Measurements from ENCODE around the gene MRPS12. TPM values are rescaled to one million over a fixed set of nuclear protein-coding genes. Genes with fewer than 3 reads are reported as not detected.
A peak's percentile ranks its signal among the peaks of the same experiment; 100 is the strongest.

Gene MRPS12
- total RNA-seq, 2 experiments from 2014 or later = 114 to 124 TPM

GRCh38 chr19:38904581-38905539, 25.9 kb upstream of the MRPS12 start:
- H3K4me1 Mint-ChIP-seq = peaks cover 18% of the 10 kb centered on the region

GRCh38 chr19:38905620-38906019, 25.1 kb upstream of the MRPS12 start:
- H3K27ac Mint-ChIP-seq = no peak overlapping the region
- peaks cover 53% of the 10 kb centered on the region for H3K36me3 Mint-ChIP-seq
- DNase-seq = no peak
- no peaks in the 10 kb centered on the region for H3K27me3 Mint-ChIP-seq
- peaks cover 5% of the 10 kb centered on the region for H3K9me3 Mint-ChIP-seq
- no peak overlapping the region for H3K4me3 Mint-ChIP-seq
- peaks cover 18% of the 10 kb centered on the region for H3K4me1 Mint-ChIP-seq

More at GRCh38 chr19:38904581-38905539, 25.9 kb upstream of the MRPS12 start:
- Mint-ChIP-seq H3K9me3 (peaks cover 5% of the 10 kb centered on the region), H3K36me3 (peaks cover 53% of the 10 kb centered on the region), H3K27ac (no peak overlapping the region), H3K4me3 (no peak overlapping the region), H3K27me3 (no peaks in the 10 kb centered on the region)
- DNase-seq = no peak

GRCh38 chr19:38907227-38907626, 23.5 kb upstream of the MRPS12 start:
- peaks cover 39% of the 10 kb centered on the region for H3K36me3 Mint-ChIP-seq
- no peak overlapping the region for H3K4me3 Mint-ChIP-seq
- DNase-seq = no peak
- peaks cover 4% of the 10 kb centered on the region for H3K9me3 Mint-ChIP-seq
- H3K27me3 Mint-ChIP-seq = no peaks in the 10 kb centered on the region
- H3K4me1 Mint-ChIP-seq = peaks cover 12% of the 10 kb centered on the region
- peak overlapping the region; percentile 58 for H3K27ac Mint-ChIP-seq

GRCh38 chr19:38907670-38908069, 23.1 kb upstream of the MRPS12 start:
- peaks cover 15% of the 10 kb centered on the region for H3K4me1 Mint-ChIP-seq
- no peak overlapping the region for H3K27ac Mint-ChIP-seq
- H3K9me3 Mint-ChIP-seq = peaks cover 4% of the 10 kb centered on the region
- H3K4me3 Mint-ChIP-seq = no peak overlapping the region
- no peaks in the 10 kb centered on the region for H3K27me3 Mint-ChIP-seq
- no peak for DNase-seq
- H3K36me3 Mint-ChIP-seq = peaks cover 38% of the 10 kb centered on the region

GRCh38 chr19:38908911-38909310, 21.8 kb upstream of the MRPS12 start:
- H3K27me3 Mint-ChIP-seq = no peaks in the 10 kb centered on the region
- DNase-seq = no peak
- H3K27ac Mint-ChIP-seq = no peak overlapping the region
- H3K4me3 Mint-ChIP-seq = no peak overlapping the region
- H3K9me3 Mint-ChIP-seq = peaks cover 4% of the 10 kb centered on the region
- H3K4me1 Mint-ChIP-seq = peaks cover 17% of the 10 kb centered on the region
- peaks cover 36% of the 10 kb centered on the region for H3K36me3 Mint-ChIP-seq

- Mint-ChIP-seq H3K4me1 (peaks cover 16% of the 10 kb centered on the region), H3K27ac (no peak overlapping the region), H3K4me3 (no peak overlapping the region), H3K9me3 (peaks cover 4% of the 10 kb centered on the region), H3K27me3 (no peaks in the 10 kb centered on the region), H3K36me3 (peaks cover 31% of the 10 kb centered on the region)
- DNase-seq = no peak
Measured at GRCh38 chr19:38910488-38910887, 20.3 kb upstream of the MRPS12 start.

GRCh38 chr19:38911388-38912001, 19.2 kb upstream of the MRPS12 start:
- H3K9me3 Mint-ChIP-seq = peaks cover 4% of the 10 kb centered on the region
- H3K4me3 Mint-ChIP-seq = no peak overlapping the region
- H3K36me3 Mint-ChIP-seq = peaks cover 28% of the 10 kb centered on the region
- no peak for DNase-seq
- peaks cover 16% of the 10 kb centered on the region for H3K4me1 Mint-ChIP-seq
- no peak overlapping the region for H3K27ac Mint-ChIP-seq
- no peaks in the 10 kb centered on the region for H3K27me3 Mint-ChIP-seq

GRCh38 chr19:38912600-38913514, 17.9 kb upstream of the MRPS12 start:
- no peaks in the 10 kb centered on the region for H3K27me3 Mint-ChIP-seq
- no peak for DNase-seq
- H3K27ac Mint-ChIP-seq = no peak overlapping the region
- H3K4me3 Mint-ChIP-seq = no peak overlapping the region
- H3K36me3 Mint-ChIP-seq = peaks cover 15% of the 10 kb centered on the region
- H3K4me1 Mint-ChIP-seq = peaks cover 13% of the 10 kb centered on the region
- peaks cover under 1% of the 10 kb centered on the region for H3K9me3 Mint-ChIP-seq

GRCh38 chr19:38913958-38914357, 16.8 kb upstream of the MRPS12 start:
- Mint-ChIP-seq H3K4me1 (peaks cover 8% of the 10 kb centered on the region), H3K9me3 (no peaks in the 10 kb centered on the region), H3K27ac (no peak overlapping the region), H3K36me3 (peaks cover 5% of the 10 kb centered on the region), H3K27me3 (no peaks in the 10 kb centered on the region), H3K4me3 (no peak overlapping the region)
- DNase-seq = no peak

- Mint-ChIP-seq H3K9me3 (no peaks in the 10 kb centered on the region), H3K4me1 (peaks cover 7% of the 10 kb centered on the region), H3K4me3 (no peak overlapping the region), H3K27ac (no peak overlapping the region), H3K27me3 (no peaks in the 10 kb centered on the region), H3K36me3 (peaks cover 5% of the 10 kb centered on the region)
- DNase-seq = no peak
Measured at GRCh38 chr19:38915329-38916321, 15.1 kb upstream of the MRPS12 start.

- DNase-seq = no peak
- Mint-ChIP-seq H3K9me3 (no peaks in the 10 kb centered on the region), H3K27ac (no peak overlapping the region), H3K36me3 (peaks cover 14% of the 10 kb centered on the region), H3K4me3 (no peak overlapping the region), H3K4me1 (peaks cover 6% of the 10 kb centered on the region), H3K27me3 (no peaks in the 10 kb centered on the region)
Measured at GRCh38 chr19:38917516-38917915, 13.2 kb upstream of the MRPS12 start.

GRCh38 chr19:38917921-38918491, 12.7 kb upstream of the MRPS12 start:
- Mint-ChIP-seq H3K4me3 (no peak overlapping the region), H3K4me1 (peaks cover 1% of the 10 kb centered on the region), H3K36me3 (peaks cover 14% of the 10 kb centered on the region), H3K27ac (no peak overlapping the region), H3K9me3 (no peaks in the 10 kb centered on the region), H3K27me3 (no peaks in the 10 kb centered on the region)
- no peak for DNase-seq

- Mint-ChIP-seq H3K4me1 (no peaks in the 10 kb centered on the region), H3K27me3 (no peaks in the 10 kb centered on the region), H3K27ac (no peak overlapping the region), H3K36me3 (peaks cover 14% of the 10 kb centered on the region), H3K4me3 (no peak overlapping the region), H3K9me3 (no peaks in the 10 kb centered on the region)
- DNase-seq = no peak
Measured at GRCh38 chr19:38918526-38918925, 12.2 kb upstream of the MRPS12 start.
